IPS DF 19.7 (cell line): ENCODE data around the gene TIAM1.

Source experiments
- DNase-seq: peaks from one replicate; pipeline ENCODE4 v3.0.0-alpha.2; 2013; ENCODE audit warnings: low read depth, low spot score

TIAM1 gene

DNA sequence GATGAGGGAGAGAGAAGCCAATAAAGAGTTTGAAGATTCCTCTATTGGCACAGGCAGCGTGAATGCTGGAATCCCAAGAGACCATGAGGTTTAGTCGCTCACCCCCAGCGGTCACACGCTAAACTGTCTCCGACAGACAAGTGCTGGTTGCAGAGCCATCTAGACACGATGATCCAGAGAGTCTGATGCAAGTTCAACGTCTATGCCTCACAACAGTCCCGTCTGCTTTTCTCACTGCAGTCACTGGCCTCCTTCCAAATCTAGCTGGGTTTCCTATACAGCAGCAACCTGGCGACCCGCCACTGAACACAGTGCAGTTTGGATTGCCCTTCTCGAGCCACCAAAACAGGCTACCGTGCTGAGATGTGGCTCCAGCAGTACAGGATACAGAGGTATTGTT is 207.2 kb downstream of the TIAM1 start:
- no peak for DNase-seq

DNA sequence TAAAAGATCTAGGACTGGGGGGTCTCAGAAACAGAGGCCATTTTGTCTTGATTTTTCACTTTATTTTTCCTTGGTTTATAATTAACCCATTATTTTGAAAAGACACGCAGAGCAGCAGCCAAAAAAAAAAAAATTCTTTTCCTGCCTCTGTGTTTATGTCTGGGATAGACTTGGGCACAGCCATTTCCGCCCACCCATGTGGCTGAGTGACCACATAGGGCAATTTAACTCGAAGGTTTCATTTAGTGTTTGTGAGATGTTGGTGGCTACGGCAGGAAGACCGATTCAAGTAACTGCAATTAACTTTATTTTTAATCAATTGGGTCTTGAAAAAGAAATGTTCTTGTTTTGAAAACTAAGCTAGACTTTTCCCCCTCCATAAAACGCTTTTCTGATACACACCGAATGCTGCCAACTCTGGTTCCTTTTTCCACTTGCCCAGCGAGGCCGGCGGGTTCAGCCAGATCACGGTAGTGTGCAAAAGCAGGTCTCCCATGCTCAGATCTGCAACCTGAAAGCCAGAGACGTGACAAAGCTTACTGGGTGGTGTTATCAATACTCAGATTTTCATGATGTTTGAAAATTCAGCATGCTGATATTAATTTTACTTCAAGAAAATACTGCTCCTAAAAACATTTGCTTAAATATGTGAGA is 208.4 kb downstream of the TIAM1 start:
- no peak for DNase-seq

DNA sequence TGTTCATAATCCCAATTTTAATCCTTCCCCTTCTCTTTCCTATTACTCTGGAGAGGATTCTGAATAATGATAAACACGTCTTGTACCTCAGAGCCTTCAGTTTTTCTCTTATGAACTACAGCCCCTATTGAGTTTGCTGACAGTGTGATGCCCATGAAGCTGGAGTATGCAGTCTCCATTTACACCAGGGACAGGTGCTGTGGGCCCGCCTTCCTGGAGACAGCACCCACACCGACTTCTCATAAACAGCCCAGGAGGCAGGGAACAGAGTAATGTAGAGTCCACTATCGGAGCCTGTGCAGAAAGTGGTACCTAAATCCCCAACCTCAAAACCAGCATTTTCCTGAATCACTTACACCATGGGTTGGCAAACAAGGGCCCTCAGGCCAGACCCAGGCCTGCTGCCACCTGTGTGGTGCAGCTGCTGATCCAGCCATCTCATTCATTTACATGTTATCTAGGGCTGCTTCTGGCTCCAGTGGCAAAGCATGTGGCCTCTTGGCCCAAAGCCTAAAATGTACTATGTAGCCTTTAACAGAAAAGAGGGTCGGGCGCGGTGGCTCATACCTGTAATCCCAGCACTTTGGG is 210.7 kb downstream of the TIAM1 start:
- no peak for DNase-seq

DNA sequence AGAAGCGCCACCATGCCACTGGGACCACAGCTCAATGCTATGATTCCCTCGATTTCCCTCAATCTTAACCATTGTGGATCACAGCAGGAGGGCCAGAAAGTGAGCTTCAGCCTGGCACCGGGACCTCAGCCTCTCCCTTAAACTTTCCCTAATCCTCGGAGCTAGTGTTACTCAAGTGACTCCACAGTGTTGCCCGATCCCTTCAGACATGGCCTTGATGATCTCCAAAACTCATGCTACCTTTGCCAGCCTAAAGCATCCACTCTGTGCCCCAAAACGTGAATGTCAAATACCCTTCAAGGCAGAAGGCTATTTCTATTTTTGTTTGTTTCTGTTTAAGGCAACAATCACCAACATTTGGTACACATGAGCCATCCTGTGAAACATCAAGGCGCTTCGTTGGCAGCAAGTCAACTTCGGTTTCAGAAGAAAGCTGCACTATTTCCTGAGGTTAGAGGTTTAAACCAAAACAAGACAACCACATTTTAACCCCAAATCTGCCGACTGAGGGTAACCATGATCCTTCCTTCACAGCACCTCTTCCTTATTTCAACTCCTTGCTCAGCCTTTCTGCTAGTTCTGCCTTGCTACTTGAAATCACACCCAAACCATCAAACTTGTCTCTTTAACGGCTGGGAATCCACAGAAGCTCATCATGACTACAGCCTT is 211.4 kb downstream of the TIAM1 start:
- DNase-seq, result no peak

DNA sequence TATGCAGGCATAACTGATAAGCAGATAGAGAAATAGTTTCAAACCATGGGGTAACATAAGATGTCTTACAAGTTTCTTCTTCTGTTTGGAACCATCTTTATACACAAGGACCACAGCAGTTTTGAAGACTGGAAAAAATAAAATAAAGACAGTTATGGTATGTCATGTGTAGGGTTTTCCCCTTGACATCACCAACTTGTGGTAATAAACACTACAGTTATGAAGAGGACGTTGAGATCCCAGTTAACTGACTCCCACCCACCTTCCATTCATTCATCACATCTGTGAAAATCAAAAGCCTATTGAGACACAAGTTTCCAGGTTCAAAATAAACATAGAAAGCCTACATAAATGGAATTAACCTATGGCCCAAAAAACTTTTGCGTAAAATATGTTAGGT is 213.2 kb downstream of the TIAM1 start:
- no peak for DNase-seq

DNA sequence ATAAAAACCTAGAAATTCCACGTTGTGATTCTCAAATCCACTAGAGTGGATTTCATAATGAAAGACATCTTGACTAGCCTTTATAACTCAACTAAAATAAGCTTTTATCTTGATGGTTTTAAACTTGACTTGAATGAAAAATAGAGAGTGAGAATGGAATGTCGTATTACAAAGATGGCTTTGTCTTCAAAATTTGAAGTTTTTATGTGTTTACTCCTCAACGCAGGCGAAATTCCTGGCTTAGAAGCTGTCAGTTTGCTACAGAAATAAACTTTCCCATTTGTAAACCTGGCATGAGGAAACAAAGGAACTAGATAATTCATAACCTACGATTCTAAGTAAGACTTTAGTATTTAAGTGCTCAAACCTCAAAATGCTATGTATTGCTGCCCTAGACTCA is 215.8 kb downstream of the TIAM1 start:
- no peak for DNase-seq

DNA sequence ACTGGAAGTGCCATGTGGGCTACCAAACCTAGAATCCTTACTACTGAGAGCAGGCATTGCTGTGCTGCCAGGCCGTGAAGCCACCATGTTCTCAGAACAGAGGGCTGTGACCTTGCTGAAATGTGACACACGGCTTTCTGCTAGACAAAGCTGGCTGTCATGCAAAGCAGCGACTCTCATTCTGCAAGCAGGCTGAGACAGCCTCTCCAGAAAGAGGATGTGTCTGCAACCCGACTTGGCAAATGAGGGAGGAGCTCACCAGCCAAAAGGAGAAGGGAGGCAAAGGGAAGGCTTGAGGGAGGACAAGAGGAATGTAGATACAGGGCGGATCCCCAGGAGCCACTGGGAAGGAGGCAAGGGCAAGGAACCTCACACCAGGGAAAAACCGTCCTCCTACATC is 220.1 kb downstream of the TIAM1 start:
- no peak for DNase-seq

DNA sequence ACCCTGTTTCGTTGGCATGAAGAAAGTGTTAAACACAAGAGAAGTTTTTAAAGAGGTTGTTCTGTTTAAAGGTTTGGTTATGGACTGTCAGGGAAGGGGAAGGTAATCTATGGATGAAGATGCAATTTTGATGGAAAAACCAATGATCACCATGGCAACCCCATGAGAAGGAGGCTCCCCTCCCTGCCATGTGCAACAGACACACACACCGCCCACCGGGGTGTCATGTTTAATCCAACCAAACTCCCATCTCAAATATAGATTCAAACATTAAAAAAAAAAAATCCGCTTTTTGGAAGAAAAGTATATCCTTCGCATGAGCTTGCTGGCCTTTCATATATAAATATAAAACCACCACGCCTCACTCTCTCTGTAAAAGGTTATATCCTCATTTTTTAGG is 224.9 kb downstream of the TIAM1 start:
- no peak for DNase-seq

DNA sequence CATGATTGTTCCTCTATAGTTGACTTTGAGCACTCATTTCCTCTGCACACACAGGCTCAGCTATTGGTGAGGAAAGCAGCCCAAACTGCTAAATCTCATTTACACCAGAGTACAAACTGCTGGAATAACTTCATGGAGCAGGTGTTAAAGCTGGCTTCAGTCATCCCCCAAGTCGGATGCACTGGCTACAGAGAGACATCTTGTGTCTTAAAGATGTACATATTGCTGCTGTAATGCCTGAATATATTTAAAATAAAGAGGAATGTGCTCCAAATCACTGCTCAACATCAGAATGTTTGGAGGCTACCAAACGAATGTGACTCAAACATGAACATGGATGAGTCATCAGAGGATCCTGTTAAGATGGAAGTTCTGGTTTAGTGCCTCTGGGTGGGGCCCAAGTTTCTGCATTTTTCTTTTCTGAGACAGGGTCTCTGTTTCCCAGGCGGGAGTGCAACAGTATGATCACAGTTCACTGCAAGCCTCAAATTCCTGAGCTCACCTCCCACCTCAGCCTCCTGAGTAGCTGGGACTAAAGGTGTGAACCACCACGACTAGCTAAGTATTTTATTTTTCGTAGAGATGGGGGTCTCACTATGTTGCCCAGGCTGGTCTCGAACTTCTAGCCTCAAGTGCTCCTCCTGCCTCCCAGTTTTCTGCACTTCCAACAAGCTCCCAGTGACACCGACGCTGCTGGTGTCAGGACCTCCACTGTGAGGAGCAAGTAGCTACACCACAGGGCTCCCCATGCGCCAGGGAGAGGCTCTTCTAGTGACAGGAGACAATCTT is 226.7 kb downstream of the TIAM1 start:
- DNase-seq, result no peak

DNA sequence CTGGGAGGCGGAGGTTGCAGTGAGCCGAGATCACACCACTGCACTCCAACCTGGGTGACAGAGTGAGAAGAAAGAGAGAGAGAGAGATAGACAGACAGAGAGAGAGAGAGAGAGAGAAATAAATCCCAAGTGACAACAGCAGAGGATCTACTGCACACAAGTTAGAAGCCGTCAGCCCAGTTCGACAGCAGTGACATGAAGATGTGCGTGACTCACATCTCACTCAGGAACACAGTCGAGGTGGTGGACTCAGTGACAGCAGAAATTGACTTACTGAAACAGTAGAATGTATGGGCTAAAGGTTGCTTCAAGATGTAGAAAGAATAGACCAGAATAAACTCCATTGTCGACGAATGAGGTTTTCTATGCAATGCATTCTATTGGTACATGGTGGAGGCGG is 228.8 kb downstream of the TIAM1 start:
- DNase-seq, result no peak

DNA sequence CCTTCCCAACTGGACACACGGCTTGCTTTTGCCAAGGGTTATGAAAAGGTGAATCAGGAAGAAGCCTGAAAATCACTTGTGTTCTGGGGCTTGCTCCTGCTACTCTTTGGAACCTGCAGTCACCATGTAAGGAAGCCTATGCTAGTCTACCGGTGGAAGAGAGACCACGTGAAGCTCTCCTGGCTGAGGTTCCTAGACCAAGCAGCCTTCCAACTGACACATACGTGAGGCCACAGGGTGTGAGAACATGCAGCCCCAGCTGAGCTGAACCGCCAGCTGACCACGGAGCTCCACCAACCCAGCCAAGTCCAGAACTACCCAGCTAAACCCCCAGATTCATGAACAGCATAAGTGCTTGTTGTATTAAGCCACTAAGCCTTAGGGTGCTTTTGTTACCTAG is 233.0 kb downstream of the TIAM1 start:
- no peak for DNase-seq

DNA sequence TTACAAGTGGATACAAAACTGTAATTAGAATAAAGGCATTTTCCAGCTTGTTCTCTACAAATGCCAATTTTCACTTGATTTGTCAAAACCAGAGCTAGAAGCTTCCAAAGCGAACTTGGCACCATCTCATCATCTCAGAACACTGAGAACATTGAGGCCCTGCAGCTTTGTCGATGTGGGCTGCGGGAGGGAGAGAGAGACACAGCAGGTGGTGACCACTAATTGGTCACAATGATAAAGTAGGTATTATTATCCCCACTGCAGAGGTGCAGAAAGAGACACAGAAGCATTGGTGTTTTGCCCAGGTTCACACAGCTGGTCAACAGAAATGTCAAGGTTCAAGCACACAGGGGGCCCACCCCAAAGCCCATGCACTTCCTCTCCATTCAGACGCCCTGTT is 233.6 kb downstream of the TIAM1 start:
- DNase-seq, result no peak

DNA sequence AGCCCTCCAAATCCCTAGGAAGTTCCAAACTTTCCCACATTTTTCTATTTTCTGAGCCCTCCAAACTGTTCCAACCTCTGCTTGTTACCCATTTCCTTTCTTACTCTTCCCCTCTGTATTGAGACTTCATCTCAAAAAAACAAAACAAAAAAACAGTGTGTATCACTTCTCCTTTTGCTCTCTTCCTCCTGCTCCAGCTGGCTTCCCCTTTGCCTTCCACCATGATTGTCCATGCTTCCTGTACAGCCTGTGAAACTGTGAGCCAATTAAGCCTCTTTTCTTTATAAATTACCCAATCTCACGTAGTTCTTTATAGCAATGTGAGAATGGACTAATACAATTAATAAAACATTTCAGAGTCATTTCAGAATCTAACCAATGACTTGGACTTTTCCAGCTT is 236.2 kb downstream of the TIAM1 start:
- DNase-seq, result no peak

DNA sequence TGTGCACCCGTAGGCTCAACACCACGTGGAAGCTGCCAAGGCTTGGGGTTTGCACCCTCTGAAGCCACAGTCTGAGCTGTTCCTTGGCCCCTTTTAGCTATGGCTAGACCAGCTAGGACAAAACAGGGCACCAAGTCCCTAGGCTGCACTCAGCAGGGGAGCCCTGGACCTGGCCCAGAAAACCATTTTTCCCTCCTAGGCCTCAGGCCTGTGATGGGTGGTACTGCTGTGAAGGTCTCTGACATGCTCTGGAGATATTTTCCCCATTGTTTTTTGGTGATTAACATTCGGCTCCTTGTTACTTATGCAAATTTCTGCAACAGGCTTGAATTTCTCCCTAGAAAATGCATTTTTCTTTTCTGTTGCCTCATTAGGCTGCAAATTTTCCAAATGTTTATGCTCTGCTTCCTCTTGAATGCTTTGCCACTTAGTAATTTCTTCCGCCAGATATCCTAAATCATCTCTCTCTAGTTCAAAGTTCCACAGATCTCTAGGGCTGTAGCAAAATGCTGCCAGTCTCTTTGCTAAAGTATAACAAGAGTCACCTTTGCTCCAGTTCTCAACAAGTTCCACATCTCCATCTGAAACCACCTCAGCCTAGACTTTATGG is 236.8 kb downstream of the TIAM1 start:
- no peak for DNase-seq

DNA sequence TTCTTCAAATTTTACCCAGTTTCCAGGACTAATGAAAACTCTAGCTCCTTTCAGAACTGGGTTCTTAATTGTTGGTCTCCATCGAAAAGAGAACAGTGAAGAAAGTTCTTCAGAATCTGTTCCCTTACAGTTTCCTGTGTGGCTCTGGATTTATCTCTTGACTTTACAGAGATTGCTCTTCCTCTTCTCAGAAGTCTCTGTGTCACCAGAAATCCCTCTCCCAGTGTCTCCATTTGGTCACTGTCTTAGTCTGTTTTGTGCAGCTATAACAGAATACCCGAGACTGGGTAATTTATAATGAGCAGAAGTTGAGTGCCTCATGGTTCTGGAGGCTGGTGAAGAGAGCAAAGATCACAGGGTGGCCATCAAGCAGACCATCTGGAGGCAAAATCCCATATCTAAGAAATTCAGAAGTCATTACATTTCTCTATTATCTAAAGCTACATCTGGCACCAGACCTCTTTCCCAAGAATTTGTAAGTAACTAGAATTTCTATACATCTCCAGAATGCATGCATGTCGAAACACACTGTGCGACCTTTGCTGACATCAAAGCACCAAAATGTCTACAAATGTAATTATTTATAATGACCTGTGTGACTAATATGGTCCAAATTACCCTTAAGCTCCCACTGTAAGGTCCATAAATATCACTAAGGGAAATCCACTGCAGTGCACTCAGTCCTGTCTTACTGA is 240.3 kb downstream of the TIAM1 start:
- DNase-seq, result no peak

DNA sequence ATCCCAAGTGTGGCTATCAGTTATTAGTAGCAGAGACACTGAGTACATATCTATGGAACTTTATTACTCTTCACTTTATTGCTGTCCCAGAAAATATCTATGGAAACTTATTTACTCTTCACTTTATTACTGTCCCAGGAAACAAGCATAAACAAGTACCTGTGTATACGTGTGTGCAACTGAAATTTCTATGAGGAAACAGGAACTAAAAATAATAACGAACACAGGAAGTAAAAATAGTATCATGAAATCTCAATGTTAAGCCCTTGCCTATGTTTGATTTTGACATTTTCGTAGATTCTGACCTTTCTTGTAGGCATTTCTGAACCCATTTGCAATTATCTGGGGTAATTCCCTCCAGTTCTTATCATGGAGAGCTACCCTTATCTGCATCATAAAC is 240.9 kb downstream of the TIAM1 start:
- no peak for DNase-seq

DNA sequence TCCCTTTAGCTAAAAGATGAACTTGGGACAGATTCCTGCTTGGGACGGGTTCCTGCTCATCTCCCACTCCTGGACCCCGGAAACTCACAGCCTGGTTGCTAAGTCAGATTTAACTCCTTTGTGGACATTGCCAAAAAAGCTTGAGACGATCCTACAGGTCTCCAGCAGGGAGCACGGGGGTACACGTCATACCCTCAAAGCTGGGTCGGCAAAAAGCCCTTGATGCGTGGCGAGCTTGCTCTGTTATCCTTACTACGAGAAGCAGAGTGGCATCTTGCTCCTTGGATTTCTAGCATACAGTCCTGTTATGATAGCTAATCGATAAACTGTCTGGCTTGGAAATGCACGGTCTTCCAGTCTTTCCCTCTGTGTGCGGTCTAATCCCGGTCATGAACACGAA is 244.9 kb downstream of the TIAM1 start:
- no peak for DNase-seq

DNA sequence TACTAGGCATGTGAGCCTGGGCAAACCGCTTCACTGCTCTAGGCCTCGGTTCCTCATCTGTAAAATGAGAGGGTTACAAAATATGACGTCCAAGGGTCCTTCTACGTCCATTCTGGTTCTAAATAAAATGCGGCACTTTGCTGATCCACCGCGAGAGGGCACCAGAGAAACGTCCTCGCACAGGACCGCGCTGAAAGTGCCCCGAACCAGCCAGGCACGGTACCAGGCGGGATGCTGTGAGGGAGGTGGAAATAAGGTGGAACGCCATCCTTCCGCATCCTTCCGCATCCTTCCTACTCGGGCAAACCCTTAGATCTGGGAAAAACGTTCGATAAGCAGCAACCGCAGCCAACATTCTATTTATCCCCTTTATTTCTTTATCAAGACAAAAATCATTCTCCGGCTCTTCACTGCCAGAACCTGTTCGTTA is 245.5 kb downstream of the TIAM1 start:
- no peak for DNase-seq

DNA sequence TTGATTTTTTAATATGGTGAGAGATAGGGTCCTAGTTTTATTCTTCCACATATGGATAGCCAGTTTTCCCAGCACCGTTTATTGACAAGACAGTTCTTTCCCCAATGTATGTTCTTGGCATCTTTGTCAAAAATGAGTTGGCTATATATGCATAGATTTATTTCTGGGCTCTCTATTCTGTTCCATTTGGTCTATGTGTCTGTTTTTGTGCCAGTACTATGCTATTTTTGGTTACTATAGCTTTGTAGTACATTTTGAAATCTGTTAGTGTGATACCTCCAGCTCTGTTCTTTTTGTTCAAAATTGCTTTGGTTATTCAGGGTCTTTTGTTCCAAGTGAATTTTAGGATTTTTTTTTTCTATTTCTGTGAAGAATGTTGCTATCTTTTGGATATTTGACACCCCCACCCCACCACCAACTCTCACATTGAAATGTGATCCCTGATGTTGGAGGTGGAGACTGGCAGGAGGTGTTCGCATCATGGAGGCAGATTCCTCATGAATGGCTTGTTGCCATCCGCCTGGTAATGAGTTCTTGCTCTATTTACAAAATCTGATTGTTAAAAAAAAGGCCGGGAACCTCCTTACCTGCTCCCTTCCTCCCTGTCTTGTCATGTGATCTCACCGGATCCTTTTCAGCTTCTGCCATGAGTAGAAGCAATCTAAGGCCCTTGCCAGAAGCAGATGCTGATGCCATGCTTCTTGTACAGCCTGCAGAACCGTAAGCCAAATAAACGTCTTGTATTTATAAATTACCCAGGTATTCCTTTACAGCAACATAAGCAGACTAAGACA is 251.0 kb downstream of the TIAM1 start:
- DNase-seq, result no peak

DNA sequence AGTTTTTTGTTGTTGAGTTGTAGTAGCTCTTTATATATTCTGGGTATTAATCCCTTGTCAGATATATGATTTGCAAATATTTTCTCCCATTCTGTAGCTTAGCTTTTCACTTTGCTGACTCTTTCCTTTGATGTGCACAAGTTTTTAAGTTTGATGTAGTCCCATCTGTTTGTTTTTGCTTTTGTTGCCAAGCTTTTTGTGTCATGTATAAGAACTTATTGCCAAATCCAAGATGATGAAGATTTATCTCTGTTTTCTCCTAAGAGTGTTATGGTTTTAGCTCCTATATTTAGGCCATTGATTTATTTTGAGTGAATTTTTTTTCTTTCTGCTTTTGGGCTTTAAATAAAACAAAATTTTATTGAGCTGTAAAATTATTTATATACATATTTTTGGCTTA is 253.7 kb downstream of the TIAM1 start:
- no peak for DNase-seq

DNA sequence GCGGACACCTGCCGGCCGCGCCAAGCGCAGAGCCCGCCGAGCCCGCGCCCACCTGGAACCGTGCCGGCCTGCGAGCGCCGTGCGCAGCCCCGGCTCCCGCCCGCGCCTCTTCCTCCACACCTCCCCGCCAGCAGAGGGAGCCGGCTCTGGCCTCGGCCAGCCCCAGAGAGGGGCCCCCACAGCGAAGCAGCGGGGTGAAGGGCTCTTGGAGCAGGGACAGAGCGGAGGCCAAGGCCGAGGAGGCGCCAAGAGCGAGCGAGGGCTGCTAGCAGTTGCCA is 255.6 kb downstream of the TIAM1 start:
- DNase-seq, result no peak
